Astrocyte of the cerebellum (primary cell): ENCODE data around the gene PILRA.

ENCODE experiments used
- DNase-seq: peaks from one replicate; pipeline ENCODE4 v3.0.0-alpha.2; 2011; ENCODE audit warnings: low read depth
- H3K4me3 ChIP-seq: 2 replicates; pipeline ENCODE4 v1.5.1; 2011; ENCODE audit warnings: mild to moderate bottlenecking, low read depth, low read length, moderate library complexity
- CTCF ChIP-seq: IDR thresholded peaks from 2 replicates; pipeline ENCODE4 v1.5.1; 2012; ENCODE audit warnings: low read length, low read depth, moderate library complexity, mild to moderate bottlenecking; ENCODE audit errors: missing control alignments
- in situ Hi-C: cut with HindIII; loops from 2 replicates; pipeline ENCODE4 v1.10.0; 2017; ENCODE audit warnings: low sequenced_read_pairs

PILRA gene

GRCh38 chr7:100369105-100369504, 4.2 kb upstream of the PILRA start:
- no peak for DNase-seq
- H3K4me3 ChIP-seq: no peak overlapping the region
- TF ChIP-seq CTCF: no peak
- in situ Hi-C loops: no loop called here

GRCh38 chr7:100370303-100370702, 3.0 kb upstream of the PILRA start:
- in situ Hi-C loops: no loop called here
- H3K4me3 ChIP-seq: no peak overlapping the region
- TF ChIP-seq CTCF: no peak
- no peak for DNase-seq

- in situ Hi-C loops: no loop called here
- no peak for TF ChIP-seq CTCF
- no peak overlapping the region for H3K4me3 ChIP-seq
- no peak for DNase-seq
Measured at GRCh38 chr7:100370746-100371145, 2.5 kb upstream of the PILRA start.

GRCh38 chr7:100371561-100372171, 1.6 kb upstream of the PILRA start:
- DNase-seq: no peak
- H3K4me3 ChIP-seq: no peak overlapping the region
- in situ Hi-C loops: no loop called here
- TF ChIP-seq CTCF: no peak

GRCh38 chr7:100372256-100372655, 1.0 kb upstream of the PILRA start:
- no peak for DNase-seq
- TF ChIP-seq CTCF: no peak
- in situ Hi-C loops: no loop called here
- no peak overlapping the region for H3K4me3 ChIP-seq

- H3K4me3 ChIP-seq: no peak overlapping the region
- TF ChIP-seq CTCF: no peak
- in situ Hi-C loops: no loop called here
- no peak for DNase-seq
Measured at GRCh38 chr7:100372694-100373093, 593 bp upstream of the PILRA start.
